H1 (cell line): ENCODE data around the gene CEP41. TPM values are rescaled to one million over a fixed set of nuclear protein-coding genes. Genes with fewer than 3 reads are reported as not detected.

Experiments
- BCL11A ChIP-seq, 2 experiments: IDR thresholded peaks; one replicate each; pipeline ENCODE4 v1.6.1; 2011; ENCODE audit warnings: low read depth in 2 of 2, low read length in 2 of 2, mild to moderate bottlenecking in 2 of 2
- CHD2 ChIP-seq: IDR thresholded peaks from 2 replicates; pipeline ENCODE4 v1.6.1; 2012; ENCODE audit warnings: low read length, improper control_type of control experiment
- POLR2A ChIP-seq, 2 experiments: IDR thresholded peaks; 1 replicate in 1 of 2; 2 replicates in 1 of 2; pipeline ENCODE4 v1.6.1; 2011; ENCODE audit warnings: low read depth in 2 of 2, low read length in 2 of 2, mild to moderate bottlenecking in 2 of 2; ENCODE audit errors: control extremely low read depth in 1 of 2
- polyA plus RNA-seq, 7 experiments: library from polyadenylated mRNA; depleted of rRNA in 3 of 7; stranded (reverse) in 5 of 7; unstranded in 2 of 7; fragments of >200 nt in 5 of 7; fragments of 200-250 nt in 2 of 7; gene quantifications; 1 replicate in 5 of 7; 2 replicates in 1 of 7; 4 replicates in 1 of 7; pipeline versions ENCODE4 v1.2.1 to v1.2.3, GENCODE V29; 2011 to 2013; ENCODE audit warnings: missing spikeins in 2 of 7, mixed read lengths in 2 of 7
- total RNA-seq: library from RNA; stranded (reverse); fragmentation: NEBNext Ultra II Directional; extraction: Animal tissue kit (Norgen Biotek cat#: 25700); gene quantifications from 2 replicates; pipeline ENCODE4 v1.2.1, GENCODE V29; 2021

The CEP41 gene
- total and polyA plus RNA-seq, 2 of the 8 experiments (the other 6 are each of a cell fraction or from before 2014, with no cell fraction given), result 9.3 to 12.8 TPM

- TF ChIP-seq BCL11A (IDR thresholded peaks at IDR 0.05; ENCODE audit: low read depth in 2 of 2, low read length in 2 of 2) (no peak), POLR2A (IDR thresholded peaks at IDR 0.05; ENCODE audit: control extremely low read depth in 1 of 2, low read depth in 2 of 2, low read length in 2 of 2) (no peak), CHD2 (no peak)
Measured at GRCh38 chr7:130358471-130358870, 82.3 kb downstream of the CEP41 start (continued).
